ENCODE data around the gene CLIP4. TPM values are rescaled to one million over a fixed set of nuclear protein-coding genes. Genes with fewer than 3 reads are reported as not detected.

The CLIP4 gene
- total RNA-seq, 1 experiment from 2014 or later: 1.2 TPM

GRCh38 chr2:29079887-29080286 is 35.3 kb upstream of the CLIP4 start:
- ChIA-PET POLR2A (no interaction called here), CTCF (no interaction called here)
- H3K36me3 ChIP-seq (ENCODE audit: control insufficient read depth, insufficient read depth, low read length): no peaks in the 10 kb centered on the region
- TF ChIP-seq CTCF (IDR thresholded peaks at IDR 0.05; ENCODE audit: insufficient read depth in 1 of 2, low read depth in 1 of 2, low read length in 1 of 2, severe bottlenecking in 1 of 2, unreplicated experiment in 1 of 2): no peak
- Mint-ChIP-seq H3K27me3 (ENCODE audit: insufficient read depth, unreplicated experiment) (no peaks in the 10 kb centered on the region), H3K4me3 (ENCODE audit: unreplicated experiment) (no peak overlapping the region), H3K36me3 (ENCODE audit: insufficient read depth, unreplicated experiment) (no peaks in the 10 kb centered on the region), H3K27ac (ENCODE audit: unreplicated experiment) (no peak overlapping the region), H3K4me1 (ENCODE audit: low read depth, unreplicated experiment) (no peaks in the 10 kb centered on the region), H3K9me3 (ENCODE audit: unreplicated experiment) (peaks cover 14% of the 10 kb centered on the region)
- DNase-seq: no peak
- H3K4me3 ChIP-seq (ENCODE audit: low read depth, low read length): no peak overlapping the region
- intact Hi-C loops (cut with micrococcal nuclease; ENCODE audit: unreplicated experiment): no loop called here
- H3K4me1 ChIP-seq: no peaks in the 10 kb centered on the region
- no peaks in the 10 kb centered on the region for H3K27me3 ChIP-seq (replicated peaks; ENCODE audit: control insufficient read depth, insufficient read depth, low read length)
- no TSS peak for BruUV-seq (replicated peaks)
- peaks cover 4% of the 10 kb centered on the region; the same call in 1 of the 2 replicates for H3K9me3 ChIP-seq

GRCh38 chr2:29080886-29081743 is 34.1 kb upstream of the CLIP4 start:
- intact Hi-C loops (cut with micrococcal nuclease; ENCODE audit: unreplicated experiment): no loop called here
- no peaks in the 10 kb centered on the region for H3K36me3 Mint-ChIP-seq (ENCODE audit: insufficient read depth, unreplicated experiment)
- H3K27ac Mint-ChIP-seq (ENCODE audit: unreplicated experiment): no peak overlapping the region
- no peaks in the 10 kb centered on the region for H3K36me3 ChIP-seq (ENCODE audit: control insufficient read depth, insufficient read depth, low read length)
- H3K9me3 Mint-ChIP-seq (ENCODE audit: unreplicated experiment): peaks cover 14% of the 10 kb centered on the region
- no peak for TF ChIP-seq CTCF (IDR thresholded peaks at IDR 0.05; ENCODE audit: insufficient read depth in 1 of 2, low read depth in 1 of 2, low read length in 1 of 2, severe bottlenecking in 1 of 2, unreplicated experiment in 1 of 2)
- no peaks in the 10 kb centered on the region for H3K27me3 Mint-ChIP-seq (ENCODE audit: insufficient read depth, unreplicated experiment)
- ChIA-PET POLR2A (no interaction called here), CTCF (no interaction called here)
- DNase-seq: no peak
- H3K4me3 Mint-ChIP-seq (ENCODE audit: unreplicated experiment): no peak overlapping the region
- H3K9me3 ChIP-seq: peaks cover 4% of the 10 kb centered on the region; the same call in 1 of the 2 replicates
- H3K27me3 ChIP-seq (replicated peaks; ENCODE audit: control insufficient read depth, insufficient read depth, low read length): no peaks in the 10 kb centered on the region
- no peaks in the 10 kb centered on the region for H3K4me1 ChIP-seq
- BruUV-seq (replicated peaks): no TSS peak
- H3K4me1 Mint-ChIP-seq (ENCODE audit: low read depth, unreplicated experiment): no peaks in the 10 kb centered on the region
- H3K4me3 ChIP-seq (ENCODE audit: low read depth, low read length): no peak overlapping the region

- Mint-ChIP-seq H3K9me3 (ENCODE audit: unreplicated experiment) (peaks cover 14% of the 10 kb centered on the region), H3K27me3 (ENCODE audit: insufficient read depth, unreplicated experiment) (no peaks in the 10 kb centered on the region), H3K36me3 (ENCODE audit: insufficient read depth, unreplicated experiment) (no peaks in the 10 kb centered on the region), H3K27ac (ENCODE audit: unreplicated experiment) (no peak overlapping the region), H3K4me1 (ENCODE audit: low read depth, unreplicated experiment) (no peaks in the 10 kb centered on the region), H3K4me3 (ENCODE audit: unreplicated experiment) (no peak overlapping the region)
- Histone ChIP-seq H3K27me3 (replicated peaks; ENCODE audit: control insufficient read depth, insufficient read depth, low read length) (no peaks in the 10 kb centered on the region), H3K9me3 (peaks cover 4% of the 10 kb centered on the region; the same call in 1 of the 2 replicates), H3K4me3 (ENCODE audit: low read depth, low read length) (no peak overlapping the region), H3K36me3 (ENCODE audit: control insufficient read depth, insufficient read depth, low read length) (no peaks in the 10 kb centered on the region), H3K4me1 (no peaks in the 10 kb centered on the region)
- TF ChIP-seq CTCF (IDR thresholded peaks at IDR 0.05; ENCODE audit: insufficient read depth in 1 of 2, low read depth in 1 of 2, low read length in 1 of 2, severe bottlenecking in 1 of 2, unreplicated experiment in 1 of 2): no peak
- CTCF ChIA-PET: no interaction called here
- no TSS peak for BruUV-seq (replicated peaks)
- intact Hi-C loops (cut with micrococcal nuclease; ENCODE audit: unreplicated experiment): no loop called here
- DNase-seq: no peak
- POLR2A ChIA-PET: no interaction called here
These were observed 32.3 kb upstream of the CLIP4 start for GRCh38 chr2:29082804-29083495.

All from Caco-2 (cell line).